Measurements from ENCODE around the gene PPP1CC.

DNA sequence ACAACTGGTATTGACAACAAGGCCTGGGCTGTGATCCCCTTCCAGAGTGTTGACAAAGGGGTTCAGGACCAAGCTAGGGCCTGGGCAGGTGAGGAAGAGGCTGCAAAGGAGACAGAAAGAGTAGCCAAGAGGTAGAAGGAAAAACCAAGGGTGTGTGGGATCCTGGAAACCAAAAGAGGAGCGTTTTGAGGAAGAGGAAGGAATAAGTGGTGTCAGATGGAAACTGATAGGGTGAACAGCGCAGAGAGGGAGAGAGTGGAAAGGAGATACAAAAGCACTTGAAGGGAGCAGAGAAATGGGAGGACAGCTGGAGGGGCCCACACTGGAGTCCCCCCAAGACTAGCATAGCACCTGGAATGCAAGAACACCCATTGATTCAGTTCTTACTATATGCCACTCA lies 45.5 kb downstream of the PPP1CC start:
- no peak for TF ChIP-seq CTCF (IDR thresholded peaks at IDR 0.05)
- no peak for TF ChIP-seq POLR2A (IDR thresholded peaks at IDR 0.05)
